Endometrium (tissue), 2 donors: ENCODE measurements around the gene MAEA.
"Not testable (repeated sequence)": the region's sequence is repeated elsewhere in the genome, so short reads cannot be mapped to it uniquely, and the experiment has no call there.

Experiments
- FAIRE-seq: peaks from 2 replicates; lab custom pipeline; 2012; peaks lifted over from hg19 to GRCh38; lab: Jason Lieb, UNC
- donor health status: control.
- donor health status: control.

MAEA gene

DNA sequence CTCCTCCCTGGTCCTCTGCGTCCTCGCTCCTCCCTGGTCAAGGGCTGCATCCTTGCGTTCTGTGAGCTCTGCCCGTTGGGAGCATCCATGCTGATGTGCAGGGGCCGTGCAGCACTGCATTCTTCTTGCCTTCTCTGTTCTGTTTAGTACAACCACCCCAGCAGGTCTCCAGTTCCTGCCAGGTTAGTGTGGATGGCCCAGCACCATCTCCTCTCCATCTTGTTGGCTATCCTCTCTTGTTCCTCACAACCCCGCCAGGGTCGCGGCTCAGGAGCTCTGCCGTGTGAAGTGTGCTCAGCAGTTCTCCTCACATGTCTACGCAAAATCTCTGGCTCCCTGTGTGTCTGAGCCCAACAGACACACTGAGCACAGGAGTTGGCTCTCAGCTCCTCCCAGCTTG, 10.4 kb upstream of the MAEA start:
- no peak for FAIRE-seq

DNA sequence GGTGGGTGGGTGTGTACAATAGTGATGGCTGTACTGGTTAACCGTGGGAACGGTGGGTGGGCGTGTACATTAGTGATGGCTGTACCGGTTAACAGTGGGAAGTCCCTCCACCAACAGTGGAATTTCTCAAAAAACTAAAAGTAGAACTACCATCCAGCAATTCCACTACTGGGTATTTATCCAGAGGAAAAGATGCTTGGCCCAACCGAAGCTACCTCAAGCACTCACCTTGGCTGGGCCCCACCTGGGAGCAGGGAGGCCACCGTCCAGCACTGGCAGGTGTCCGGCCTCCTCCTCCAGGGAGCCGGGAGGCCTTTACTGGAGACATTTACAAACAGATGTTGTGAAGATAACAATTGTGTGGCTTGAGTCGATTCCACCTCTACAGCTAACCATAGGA, 6.0 kb upstream of the MAEA start:
- no peak for FAIRE-seq

DNA sequence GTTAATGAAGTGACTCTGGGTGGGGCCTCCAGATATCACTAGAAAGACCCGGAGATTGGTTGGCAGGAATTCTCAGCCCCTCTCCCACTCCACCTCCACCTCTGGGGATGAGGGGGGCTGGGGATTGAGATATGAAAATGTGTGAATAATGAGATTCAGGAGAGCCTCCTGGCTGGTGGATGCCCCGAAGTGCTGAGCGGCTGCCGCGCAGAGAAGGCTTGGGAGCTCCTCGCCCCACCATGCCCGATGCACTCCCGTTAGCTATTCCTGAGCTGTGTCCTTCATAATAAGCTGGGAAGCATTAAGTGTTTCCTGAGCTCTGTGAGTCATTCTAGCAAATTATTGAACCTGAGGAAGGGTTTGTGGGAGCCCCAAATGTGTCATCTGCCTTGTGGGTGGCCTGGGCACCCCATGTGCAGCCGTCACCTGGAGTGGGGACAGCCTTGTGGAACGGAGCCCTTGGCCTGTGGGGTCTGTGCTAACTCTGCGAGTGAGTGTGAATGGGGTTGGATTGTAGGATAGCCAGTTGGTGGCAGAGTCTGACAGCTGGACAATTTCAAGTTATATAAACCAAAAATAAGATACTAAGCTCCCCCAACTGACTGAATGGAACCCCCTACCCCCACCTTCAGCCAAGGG, 4.4 kb upstream of the MAEA start:
- FAIRE-seq = no peak

DNA sequence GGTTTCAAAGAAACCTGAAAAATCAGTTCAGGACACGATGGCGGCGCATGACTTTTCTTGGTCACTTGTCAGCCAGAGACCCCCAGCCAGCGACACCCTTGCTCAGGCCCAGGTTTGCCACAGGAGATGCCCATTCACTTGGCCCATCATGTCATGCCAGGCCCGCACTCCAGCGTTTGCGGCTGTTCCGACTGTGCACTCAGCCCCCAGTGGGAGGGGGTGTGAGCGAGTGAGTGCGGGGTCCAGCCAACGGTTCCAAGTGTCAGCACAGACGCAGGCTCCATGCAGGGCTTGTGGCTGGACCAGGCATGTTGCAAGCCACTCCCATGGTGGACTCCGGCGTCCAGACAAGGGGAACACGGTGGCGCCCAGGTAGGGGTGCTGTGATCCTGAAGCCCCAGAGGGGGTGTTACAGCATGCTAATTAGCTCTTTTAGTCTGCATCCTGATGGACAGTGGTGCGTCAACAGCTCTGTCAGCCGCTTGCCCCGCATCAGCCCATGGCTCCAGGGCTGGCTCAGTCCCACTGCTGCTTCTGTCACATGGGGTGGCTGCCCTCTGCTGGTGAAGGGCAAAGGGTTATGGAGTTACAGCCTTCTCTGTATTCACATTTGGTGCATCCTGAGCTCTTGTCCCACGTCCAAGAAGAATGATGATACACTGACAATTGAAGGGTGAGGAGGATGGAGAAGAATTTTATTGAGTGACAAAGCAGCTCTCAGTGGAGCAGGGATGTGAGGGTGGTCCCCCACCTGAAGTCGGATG, 3.7 kb upstream of the MAEA start:
- FAIRE-seq = no peak

DNA sequence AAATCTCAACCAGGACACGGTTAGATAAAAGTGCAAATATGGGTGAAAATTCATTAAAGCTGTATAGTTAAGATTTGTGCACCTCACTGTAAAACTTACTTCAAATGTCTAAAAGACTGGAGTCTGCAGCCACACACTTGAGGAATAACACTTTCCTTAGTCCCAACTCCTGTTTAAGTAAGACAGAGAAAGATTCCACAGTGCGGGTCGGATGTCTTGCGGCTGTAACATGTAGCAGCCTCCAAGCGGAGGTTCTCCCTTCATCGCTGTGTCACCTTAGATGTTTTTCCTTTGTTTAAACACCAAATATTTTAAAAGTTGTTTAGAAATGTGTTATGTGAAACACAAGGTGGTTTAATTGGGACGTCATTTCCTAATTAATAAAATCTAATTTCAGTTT, 905 bp upstream of the MAEA start:
- FAIRE-seq = no peak

DNA sequence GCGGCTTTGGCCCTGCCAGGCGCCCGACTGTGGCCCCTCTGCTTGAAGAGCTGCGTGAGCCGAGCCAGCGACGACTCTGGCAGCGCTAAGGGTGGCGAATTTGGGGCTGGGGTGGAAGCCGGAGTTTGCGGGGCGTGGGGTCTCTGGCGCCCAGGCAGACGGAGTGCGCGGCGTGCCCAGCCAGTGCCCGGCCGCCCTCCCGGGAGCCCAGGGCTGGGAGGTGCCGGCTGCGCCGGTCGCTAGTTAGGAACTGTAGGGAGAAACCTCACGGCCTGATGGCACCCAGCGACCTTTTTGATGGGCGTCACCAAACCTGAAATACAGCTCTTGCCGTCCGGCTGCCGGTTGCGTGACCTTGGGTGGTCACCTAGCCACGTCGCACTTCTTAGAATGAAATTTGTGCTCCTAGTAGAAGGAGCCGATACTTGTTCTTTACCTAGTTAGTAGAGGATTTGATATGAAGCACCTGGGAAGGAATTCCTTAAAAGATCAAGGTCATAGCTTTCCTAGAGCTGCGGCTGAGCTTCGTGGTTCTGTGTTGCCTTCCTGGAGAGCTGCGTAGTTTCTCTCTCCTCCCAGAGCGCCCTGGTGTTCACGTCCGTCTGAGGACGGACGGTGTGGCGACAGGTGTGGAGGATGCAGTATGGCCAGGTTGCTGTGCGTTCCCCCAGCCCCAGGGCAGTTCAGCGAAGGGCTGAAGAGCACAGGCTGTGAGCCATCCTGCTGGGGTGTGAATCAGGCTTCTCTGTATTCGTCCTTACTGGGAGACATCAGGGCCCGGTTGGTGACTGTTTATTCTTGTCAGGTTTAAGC, 680 bp downstream of the MAEA start:
- FAIRE-seq = no peak

DNA sequence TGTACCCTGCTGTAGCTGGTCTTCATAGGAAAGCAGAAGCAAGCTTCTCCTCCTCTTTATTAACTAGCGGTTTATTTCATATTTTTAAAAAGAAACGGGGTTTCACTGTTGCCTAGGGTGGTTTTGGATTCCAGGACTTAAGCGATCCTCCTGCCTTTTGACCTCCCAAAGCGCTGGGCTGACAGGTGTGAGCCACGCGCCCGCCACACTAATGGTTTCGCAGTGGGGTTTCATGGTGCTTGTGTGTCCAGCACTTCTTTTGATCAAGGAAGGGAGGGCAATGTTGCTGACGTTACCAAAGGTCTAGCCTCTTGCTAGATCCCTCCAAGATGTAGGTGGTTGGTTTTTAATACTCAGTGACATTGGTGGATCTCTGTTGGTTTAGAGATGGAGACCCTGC, 1.4 kb downstream of the MAEA start:
- FAIRE-seq = no peak

DNA sequence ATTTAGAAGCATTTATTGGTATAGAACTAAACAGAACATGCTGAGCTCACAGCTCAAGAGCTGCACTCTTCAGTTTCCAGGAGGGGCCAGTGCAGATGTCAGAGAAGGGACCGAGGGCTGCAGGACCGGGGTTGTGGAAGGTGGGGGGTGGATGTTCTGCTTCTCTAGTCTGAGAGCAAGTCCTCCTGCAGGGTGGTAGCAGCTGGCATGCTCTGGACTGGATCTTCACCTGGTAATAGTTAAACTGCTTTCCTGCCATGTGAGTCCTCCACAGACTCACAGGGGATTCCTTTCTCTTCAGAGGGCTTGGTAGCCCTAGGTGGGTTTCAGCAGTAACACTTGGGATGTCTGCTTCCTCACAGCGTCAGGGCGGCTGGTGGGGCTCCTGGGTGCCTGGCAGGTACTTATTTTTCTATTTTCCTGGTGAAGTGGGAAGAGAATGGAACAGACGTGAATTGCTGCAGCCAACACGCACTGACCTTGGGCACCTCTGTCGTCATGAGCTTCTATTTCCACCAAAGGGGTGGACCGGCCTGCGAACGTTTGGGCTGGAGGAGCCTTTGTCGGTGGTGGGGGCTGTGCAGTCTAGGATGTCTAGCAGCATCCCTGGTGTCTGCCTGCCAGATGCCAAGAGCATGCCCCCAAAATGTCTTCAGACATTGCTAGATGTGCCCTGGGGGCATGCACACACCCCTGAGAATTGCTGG, 2.5 kb downstream of the MAEA start:
- no peak for FAIRE-seq

DNA sequence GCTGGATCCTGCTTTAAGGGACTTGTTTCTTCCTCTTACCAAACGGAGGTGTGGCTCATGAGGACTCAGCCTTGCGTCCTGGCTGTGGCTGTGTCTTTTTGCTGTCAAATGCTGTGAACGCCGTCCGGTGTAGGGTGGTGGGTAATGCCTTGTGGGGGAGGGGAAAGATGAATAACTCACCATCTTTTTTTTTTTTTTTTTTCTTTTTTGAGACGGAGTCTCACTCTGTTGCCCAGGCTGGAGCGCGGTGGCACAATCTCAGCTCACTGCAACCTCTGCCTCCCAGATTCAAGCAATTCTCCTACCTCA, 3.0 kb downstream of the MAEA start:
- FAIRE-seq = not testable (repeated sequence)

DNA sequence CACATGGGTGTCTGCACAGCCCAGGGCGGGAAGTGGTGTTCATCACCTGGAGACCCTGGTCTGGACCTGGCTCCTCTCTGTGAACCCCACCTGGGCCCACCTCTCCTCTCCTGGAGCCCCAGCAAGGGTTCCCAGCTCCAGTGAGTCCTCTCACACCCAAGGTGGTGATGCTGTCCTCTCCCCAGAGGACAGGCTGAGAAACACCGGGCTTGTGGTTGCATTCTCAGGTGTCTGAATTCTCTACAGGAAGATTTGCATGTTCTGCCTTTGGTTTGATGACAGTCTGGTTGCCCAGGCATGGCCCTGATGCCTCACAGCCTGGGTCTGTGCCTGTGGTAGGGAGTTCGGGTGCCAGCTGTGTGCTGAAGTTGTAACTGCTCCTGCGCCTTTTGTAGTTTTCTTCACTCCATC, 3.8 kb downstream of the MAEA start:
- FAIRE-seq = no peak

DNA sequence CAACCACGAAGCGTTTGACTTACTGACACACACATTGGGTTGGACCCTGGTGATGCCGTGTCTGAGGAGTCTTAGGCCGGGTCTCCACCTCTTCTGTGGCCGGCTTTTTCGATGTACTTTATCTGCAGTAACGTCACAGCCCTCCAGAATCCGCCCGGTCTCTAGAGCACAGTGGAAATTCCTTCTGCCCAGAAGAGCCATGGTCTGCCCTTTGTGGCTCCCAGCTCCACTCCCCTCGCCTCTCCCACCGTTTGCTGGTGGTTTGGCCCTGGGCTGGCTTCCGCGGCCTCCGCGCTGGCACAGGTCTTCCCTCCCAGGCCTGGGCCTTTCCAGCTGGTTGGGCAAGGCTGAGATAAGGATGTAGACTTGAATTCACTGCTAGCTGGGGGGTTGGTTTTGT, 4.3 kb downstream of the MAEA start:
- FAIRE-seq = no peak

DNA sequence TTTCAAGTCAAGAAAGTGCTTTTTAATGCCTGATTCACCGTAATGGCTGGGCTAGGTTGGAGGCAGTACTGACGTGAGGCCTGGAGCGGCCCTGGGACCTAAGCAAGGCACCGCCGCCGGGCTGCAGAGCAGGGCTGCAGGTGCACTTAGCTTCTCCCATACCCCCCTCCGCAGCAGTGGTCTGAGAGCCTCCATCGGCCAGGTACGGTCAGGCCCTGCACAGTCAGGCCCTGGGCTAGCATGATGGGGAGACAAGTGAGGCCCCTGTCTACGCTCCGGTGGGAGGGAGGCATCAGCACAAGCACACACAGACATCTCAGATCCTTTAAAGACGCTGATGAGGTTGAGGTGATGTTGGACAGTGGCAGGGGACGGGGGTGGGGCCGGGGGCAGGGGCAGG, 4.7 kb downstream of the MAEA start:
- FAIRE-seq = no peak

DNA sequence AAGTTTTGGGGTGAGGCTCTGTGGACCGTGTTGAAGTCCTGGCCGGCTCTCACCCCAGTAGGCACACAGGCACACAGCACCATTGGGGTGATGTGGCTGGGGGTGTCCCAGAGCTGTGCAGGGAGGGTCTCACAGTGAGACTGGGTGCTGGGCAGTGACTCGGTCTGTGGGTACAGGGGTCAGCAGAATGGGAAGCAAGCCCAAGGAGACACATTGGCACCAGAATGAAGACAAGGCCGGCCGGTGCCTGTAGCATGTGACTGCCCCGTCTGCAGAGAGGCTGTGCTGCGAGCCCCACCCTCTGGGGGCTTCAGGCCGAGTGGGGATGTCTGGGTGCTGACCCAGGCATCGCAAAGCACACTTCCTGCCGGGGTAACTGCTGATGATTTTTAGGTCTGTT, 5.2 kb downstream of the MAEA start:
- FAIRE-seq = no peak

DNA sequence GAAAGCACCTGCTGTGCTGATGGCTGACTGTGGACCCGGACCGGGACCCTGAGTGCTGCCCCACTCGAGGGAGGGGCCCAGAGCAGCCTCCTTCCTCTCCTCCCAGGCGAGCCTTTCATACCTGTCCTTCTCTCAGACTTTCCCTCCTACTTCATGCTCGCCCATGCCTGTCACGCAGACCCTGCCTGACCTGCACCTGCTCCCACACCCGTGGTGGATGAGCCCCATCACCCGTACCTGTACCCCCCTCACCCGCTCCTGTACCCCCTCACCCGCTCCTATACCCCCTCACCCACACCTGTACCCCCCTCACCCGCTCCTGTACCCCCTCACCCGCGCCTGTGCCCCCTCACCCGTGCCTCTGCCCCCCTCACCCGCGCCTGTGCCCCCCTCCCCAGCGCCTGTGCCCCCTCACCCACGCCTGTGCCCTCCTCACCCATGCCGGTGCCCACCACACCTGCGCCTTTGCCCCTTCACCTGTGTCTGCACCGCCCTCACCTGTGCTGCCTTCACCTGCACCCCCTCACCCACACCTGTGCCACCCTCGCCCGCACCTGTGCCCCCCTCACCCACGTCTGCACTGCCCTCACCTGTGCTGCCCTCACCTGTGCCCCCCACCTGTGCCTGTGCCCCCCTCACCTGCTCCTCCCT, 5.8 kb downstream of the MAEA start:
- FAIRE-seq = no peak

DNA sequence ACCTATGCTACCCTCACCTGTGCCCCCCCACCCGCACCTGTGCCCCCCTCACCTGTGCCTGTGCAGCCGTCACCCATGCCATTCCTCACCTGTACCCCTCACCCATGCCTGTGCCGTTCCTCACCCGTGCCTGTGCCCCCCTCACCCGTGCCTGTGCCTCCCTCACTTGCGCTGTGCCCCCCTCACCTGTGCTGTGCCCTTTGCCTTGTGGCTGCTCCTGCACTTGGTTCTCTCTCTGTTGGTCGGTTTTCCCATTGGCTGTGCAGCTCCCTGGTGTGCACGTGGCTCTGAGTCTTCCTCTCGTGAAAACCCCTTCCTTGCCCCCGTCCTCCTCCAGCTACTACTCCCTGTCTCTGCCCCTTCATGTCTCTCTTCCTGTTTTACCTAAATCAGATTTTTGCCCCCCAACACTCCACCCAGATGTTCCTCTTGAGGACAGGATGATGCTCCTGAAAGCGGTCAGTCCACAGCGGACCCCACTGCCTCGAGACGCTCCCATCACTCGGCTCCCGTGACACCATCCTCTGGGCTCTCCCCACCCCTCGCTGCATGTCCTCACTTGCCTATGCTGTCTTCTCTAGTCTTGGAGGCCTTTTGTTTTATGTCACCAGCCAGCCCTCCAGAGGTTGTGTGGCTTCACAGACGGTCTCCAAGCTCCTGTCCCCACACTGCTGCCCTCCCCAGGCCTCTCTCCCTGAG, 6.8 kb downstream of the MAEA start:
- no peak for FAIRE-seq

DNA sequence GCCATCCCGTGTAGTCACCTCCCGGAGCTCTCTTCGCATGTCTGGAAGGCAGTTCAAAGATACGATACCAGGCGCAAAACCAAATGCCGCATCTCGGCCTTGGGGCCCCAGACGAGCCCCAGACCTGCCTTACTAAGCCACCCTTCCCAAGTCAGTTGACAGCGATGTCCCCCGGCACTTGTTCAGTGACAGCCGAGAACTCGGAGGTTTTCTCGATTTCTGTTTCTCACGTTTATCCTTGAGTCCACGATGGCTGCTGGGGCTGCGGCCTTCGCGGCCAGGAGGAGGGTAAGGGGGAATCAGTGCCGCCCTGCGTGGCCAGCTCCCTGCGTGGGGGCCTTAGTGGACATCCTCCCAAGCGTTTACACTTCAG, 7.3 kb downstream of the MAEA start:
- no peak for FAIRE-seq

DNA sequence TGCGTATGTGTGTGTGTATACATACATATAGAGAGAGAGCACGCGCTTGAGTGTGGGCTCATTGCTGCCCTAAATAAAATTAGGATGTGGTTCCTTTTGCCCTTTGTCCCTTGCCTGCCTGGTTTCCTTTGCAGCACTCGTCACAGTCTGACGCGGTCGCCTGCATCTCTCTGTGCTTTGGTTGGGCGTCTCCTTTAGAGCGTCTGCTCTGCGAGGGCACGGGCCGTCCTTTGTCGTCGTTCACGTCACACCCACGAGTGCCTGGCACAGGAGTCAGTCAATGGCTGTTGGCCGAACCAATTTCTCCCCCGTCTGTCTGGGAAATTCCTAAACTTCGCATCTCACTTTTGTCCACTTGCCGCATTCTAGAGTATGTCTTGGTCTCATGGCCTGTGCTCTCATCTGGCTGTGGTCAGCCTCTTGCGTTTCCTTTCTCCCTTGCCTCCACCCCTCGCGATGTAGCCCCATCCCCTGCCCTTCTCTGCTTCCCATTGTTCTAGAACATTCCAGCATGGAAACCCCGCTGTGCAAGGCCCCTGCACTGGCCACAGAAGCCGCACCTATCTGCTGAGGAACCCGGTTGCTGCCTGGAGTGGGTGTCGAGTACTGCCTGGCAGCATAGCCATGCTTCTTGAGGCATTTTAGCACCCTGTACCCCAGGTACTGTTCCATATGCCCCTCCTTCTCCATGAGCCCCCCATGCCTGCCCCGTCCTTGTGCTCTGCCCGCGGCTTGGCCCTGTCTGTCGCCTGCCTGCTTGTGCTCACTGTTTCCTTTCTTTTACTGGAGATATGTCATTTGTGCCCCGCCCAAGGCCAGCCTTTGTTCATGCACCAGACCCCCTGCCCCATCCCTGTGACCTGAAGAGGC, 8.0 kb downstream of the MAEA start:
- no peak for FAIRE-seq

DNA sequence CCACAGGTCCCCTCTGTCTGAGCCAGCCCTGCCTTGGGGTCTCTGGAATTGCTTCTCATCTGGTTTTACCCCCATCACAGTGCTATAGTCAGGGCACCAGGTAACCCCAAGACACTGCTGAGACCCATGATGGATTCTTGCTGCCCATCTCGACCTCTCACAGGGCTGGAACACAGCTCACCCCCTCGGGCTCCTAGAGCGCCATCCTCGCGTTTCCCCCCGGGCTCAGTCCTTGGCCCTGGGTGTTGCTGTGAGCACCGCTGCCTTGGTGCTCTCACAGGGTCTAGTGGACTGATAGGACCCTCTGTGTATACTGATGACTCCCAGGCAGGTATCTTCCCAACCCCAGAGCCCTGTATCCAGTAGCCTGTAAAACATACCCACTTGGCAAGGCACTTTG, 8.8 kb downstream of the MAEA start:
- no peak for FAIRE-seq

DNA sequence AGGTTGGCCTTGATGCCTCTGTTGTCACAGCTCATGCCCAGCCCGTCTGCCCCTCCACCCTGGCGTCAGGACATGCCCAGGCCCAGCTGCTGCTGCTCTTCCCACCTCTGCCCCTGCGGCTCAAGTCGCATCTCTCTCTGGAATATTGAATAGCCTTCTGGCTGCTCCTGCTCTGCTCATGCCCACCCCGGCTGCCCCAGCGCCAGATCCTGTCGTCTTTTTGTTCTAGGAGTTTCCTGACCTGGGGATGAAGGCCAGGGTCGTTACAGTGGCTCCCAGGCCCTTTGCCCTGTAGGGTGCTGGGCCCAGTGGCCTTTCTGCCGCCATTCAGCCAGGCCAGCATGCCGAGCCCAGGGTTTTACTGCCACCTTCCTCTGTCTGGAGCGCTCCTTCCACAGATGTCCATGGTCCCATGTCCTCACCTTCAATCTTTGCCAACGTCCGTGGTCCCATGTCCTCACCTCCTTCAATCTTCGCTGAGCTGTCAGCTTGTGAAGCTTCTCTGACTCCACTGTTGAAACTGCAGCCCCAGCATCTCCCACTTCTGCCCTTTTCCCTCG, 9.7 kb downstream of the MAEA start:
- no peak for FAIRE-seq
